ENCODE data around the gene FADS2. TPM values are rescaled to one million over a fixed set of nuclear protein-coding genes. Genes with fewer than 3 reads are reported as not detected.

FADS2 gene
- total RNA-seq, 2 donors from 2014 or later, result 2.0 to 4.4 TPM

DNA sequence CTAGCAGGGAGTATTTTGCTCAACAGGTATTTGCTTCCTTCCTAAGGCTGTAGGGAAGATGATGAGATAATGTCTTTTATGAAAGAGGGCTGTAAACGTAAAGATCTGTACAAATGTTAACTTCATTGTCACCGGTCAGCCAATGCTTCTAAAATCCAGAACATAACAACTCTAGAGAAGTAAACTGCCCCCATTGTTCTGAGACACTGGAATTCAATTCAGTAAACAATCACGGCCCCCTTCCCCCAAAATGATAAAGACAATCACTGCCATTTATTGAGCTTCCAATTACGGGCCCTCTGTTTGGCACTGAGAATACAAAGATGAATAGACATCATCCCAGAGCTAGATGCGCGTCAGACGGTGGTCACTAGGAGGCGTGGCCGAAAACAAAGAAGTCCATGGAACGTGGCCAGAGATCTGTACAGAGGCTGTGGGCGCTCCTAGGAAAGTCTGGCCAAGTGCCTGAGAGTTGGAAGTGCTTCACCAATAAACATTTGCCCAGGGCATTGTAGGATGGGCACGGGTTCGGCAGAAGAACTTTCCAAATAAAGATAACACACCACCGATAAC lies 36.3 kb upstream of the FADS2 start:
- peak; percentile 65 for ATAC-seq
- no peaks in the 10 kb centered on the region for H3K27me3 ChIP-seq
- H3K27ac ChIP-seq, result peak overlapping the region; percentile 88 to 97 (median 96)
- no peaks in the 10 kb centered on the region for H3K9me3 ChIP-seq
- no peak for TF ChIP-seq POLR2A (IDR thresholded peaks at IDR 0.05)
- TF ChIP-seq, protein P1, sequence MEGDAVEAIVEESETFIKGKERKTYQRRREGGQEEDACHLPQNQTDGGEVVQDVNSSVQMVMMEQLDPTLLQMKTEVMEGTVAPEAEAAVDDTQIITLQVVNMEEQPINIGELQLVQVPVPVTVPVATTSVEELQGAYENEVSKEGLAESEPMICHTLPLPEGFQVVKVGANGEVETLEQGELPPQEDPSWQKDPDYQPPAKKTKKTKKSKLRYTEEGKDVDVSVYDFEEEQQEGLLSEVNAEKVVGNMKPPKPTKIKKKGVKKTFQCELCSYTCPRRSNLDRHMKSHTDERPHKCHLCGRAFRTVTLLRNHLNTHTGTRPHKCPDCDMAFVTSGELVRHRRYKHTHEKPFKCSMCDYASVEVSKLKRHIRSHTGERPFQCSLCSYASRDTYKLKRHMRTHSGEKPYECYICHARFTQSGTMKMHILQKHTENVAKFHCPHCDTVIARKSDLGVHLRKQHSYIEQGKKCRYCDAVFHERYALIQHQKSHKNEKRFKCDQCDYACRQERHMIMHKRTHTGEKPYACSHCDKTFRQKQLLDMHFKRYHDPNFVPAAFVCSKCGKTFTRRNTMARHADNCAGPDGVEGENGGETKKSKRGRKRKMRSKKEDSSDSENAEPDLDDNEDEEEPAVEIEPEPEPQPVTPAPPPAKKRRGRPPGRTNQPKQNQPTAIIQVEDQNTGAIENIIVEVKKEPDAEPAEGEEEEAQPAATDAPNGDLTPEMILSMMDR (IDR thresholded peaks at IDR 0.05), result no peak
- peaks cover 27% of the 10 kb centered on the region for H3K4me1 ChIP-seq
- WGBS, 2 donors, result 1 to 3% methylated on average over 14 of the region's 14 CpGs
- peaks cover 0 to 30% of the 10 kb centered on the region in 2 donors for H3K36me3 ChIP-seq (replicated peaks in 1 of 2; ENCODE audit: insufficient read depth in 1 of 2, low read depth in 2 of 2)
- intact Hi-C loops (cut with DNase I), result no loop called here
- peak overlapping the region; percentile 53 to 86 for H3K4me3 ChIP-seq
- peak; percentile 71 to 80 (median 78) for DNase-seq

DNA sequence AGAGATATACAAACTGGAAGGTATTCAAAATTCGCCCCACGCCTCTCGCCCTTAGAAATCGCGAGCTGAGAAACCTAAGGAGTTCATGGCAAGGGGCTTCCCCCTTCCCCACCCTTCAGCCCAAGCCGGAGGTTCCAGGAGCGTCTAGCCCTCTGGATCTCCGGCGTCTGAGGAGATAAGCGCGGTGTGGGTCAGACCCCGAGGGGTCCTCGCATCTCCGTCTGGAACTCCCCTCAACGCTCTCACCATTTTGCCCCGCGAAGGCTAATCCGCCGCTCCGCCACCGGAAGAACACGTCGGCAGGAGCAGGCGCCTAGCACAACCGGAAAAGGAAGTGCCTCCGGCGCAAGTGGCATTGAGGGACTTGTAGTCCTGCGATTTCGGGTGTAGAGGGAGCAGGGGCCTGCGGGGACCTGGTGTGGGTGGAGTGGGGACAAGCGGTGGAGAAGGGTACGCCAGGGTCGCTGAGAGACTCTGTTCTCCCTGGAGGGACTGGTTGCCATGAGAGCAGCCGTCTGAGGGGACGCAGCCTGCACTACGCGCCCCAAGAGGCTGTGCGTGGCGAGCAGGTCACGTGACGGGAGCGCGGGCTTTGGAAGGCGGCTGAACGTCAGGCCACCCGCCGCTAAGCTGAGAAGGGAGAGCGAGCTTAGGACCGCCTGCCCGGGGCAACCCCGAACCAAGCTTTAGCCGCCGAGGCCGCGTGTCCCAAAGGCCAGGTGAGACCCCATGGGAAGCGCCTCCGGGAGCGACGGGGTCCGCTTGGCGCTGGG lies 35.6 kb upstream of the FADS2 start, which contains the start of the genes FEN1 and TMEM258:
TSS of gene FEN1 (plus strand) at position 602 of the 773 bp plus-strand sequence. CDS start 2,451 bp downstream, outside the sequence.
TSS of gene TMEM258 (minus strand) at position 290 of the 773 bp plus-strand sequence. CDS start at position 249, 41 bp downstream.
- peak; percentile 88 to 91 (median 90) for DNase-seq
- Histone ChIP-seq H3K27ac (peak within 1 kb of the TSS; percentile 88 to 97 (median 96)), H3K9me3 (no peaks in the 10 kb centered on the region), H3K4me3 (peak within 1 kb of the TSS; percentile 53 to 86), H3K36me3 (replicated peaks in 1 of 2; ENCODE audit: insufficient read depth in 1 of 2, low read depth in 2 of 2) (peaks cover 0 to 25% of the 10 kb centered on the region in 2 donors), H3K27me3 (no peaks in the 10 kb centered on the region), H3K4me1 (peaks cover 32% of the 10 kb centered on the region)
- intact Hi-C loops (cut with DNase I), result no loop called here
- ATAC-seq, result peak; percentile 90
- TF ChIP-seq POLR2A (IDR thresholded peaks at IDR 0.05), result peak; percentile 61 to 87 (median 86)
- TF ChIP-seq, protein P1 (IDR thresholded peaks at IDR 0.05), result peak in 4 of 7 experiments; percentile 23 to 48 (median 27)
- 0 to 1% methylated on average over 30 to 61 of the region's 61 CpGs for WGBS, 2 donors

DNA sequence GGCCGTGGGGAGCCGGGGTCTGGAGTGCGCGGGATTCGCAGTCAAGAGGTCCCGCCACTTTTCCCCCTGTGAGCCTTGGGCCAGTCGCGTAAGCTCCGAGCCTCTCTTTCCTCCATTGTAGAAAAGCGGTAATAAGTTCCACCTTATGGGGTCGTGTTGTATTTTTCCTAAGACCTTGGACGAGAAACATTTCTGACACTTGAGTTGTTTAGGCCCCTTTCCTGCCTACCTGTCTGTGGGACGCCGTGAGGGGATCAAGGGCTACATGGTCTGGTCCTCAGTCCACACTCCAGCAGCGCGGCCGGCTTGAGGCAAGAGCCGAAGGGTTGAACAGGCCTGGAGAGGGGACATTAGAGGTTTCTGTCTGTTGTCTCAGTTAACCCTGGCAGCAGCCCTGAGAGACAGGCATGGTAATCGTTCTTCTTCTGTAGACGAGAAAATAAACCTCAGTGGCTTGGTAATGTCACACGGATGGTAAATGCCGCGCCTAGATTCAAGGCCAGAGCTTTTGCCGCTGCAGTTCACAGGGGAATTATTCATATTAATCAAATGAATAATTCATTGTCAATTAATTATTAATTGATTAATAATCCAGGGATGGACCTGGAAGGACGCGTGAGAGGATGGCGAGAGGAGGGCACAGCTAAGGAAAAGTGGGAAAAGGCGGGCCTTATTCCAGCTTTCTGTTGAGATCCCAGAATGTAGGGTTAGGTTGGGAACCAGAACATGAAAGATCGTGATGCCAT lies 34.8 kb upstream of the FADS2 start:
- TF ChIP-seq, protein P1 (IDR thresholded peaks at IDR 0.05), result no peak
- TF ChIP-seq POLR2A (IDR thresholded peaks at IDR 0.05), result no peak
- Histone ChIP-seq H3K4me1 (peaks cover 35% of the 10 kb centered on the region), H3K27me3 (no peaks in the 10 kb centered on the region), H3K27ac (peak overlapping the region; percentile 88 to 97 (median 96)), H3K9me3 (no peaks in the 10 kb centered on the region), H3K4me3 (peak overlapping the region; percentile 53 to 86), H3K36me3 (replicated peaks in 1 of 2; ENCODE audit: insufficient read depth in 1 of 2, low read depth in 2 of 2) (peaks cover 0 to 20% of the 10 kb centered on the region in 2 donors)
- peak in 1 of 4 donors; percentile 18 for DNase-seq
- intact Hi-C loops (cut with DNase I), result no loop called here
- ATAC-seq, result no peak
- WGBS, 2 donors, result 2 to 3% methylated on average over 28 to 29 of the region's 29 CpGs

GRCh38 chr11:61793829-61794204 lies 34.3 kb upstream of the FADS2 start:
- TF ChIP-seq POLR2A (IDR thresholded peaks at IDR 0.05), result no peak
- TF ChIP-seq, protein P1 (IDR thresholded peaks at IDR 0.05), result no peak
- Histone ChIP-seq H3K4me1 (peaks cover 35% of the 10 kb centered on the region), H3K27ac (no peak overlapping the region), H3K27me3 (no peaks in the 10 kb centered on the region), H3K9me3 (no peaks in the 10 kb centered on the region), H3K4me3 (no peak overlapping the region), H3K36me3 (replicated peaks in 1 of 2; ENCODE audit: insufficient read depth in 1 of 2, low read depth in 2 of 2) (peaks cover 0 to 16% of the 10 kb centered on the region in 2 donors)
- 62 to 71% methylated on average over 3 of the region's 3 CpGs for WGBS, 2 donors
- DNase-seq (no peak), ATAC-seq (no peak)
- intact Hi-C loops (cut with DNase I), result no loop called here
